HAP-1 (cell line): ENCODE measurements around the gene ANKRD36B.
"Not testable (repeated sequence)": the region's sequence is repeated elsewhere in the genome, so short reads cannot be mapped to it uniquely, and the experiment has no call there.

ENCODE experiments used
- DNase-seq, 2 experiments: peaks; one replicate each; pipeline ENCODE4 v3.0.0-alpha.2; 2016 to 2020; ENCODE audit warnings: low spot score in 2 of 2
- H3K27me3 ChIP-seq: fragments of 250-450 bp; sonication (Bioruptor Pico); 2 replicates; pipeline ENCODE4 v1.5.1; 2020; ENCODE audit warnings: low read depth, mild to moderate bottlenecking, moderate library complexity
- H3K36me3 ChIP-seq: fragments of 250-450 bp; sonication (Bioruptor Pico); replicated peaks from 2 replicates; pipeline ENCODE4 v1.5.1; 2020; ENCODE audit warnings: mild to moderate bottlenecking
- H3K4me1 ChIP-seq: fragments of 250-450 bp; sonication (Bioruptor Pico); 2 replicates; pipeline ENCODE4 v1.5.1; 2020; ENCODE audit warnings: mild to moderate bottlenecking
- H3K4me3 ChIP-seq: fragments of 250-450 bp; sonication (Bioruptor Pico); 2 replicates; pipeline ENCODE4 v1.5.1; 2020; ENCODE audit warnings: mild to moderate bottlenecking, moderate library complexity
- H3K9me3 ChIP-seq: fragments of 250-450 bp; sonication (Bioruptor Pico); 2 replicates; pipeline ENCODE4 v1.5.1; 2020; ENCODE audit warnings: mild to moderate bottlenecking, moderate library complexity
- in situ Hi-C: fragments of 300-500 bp; cut with MboI; formaldehyde crosslinking; loops from 3 replicates; pipeline ENCODE4 v1.14.3; 2020; ENCODE audit warnings: low sequenced_read_pairs, inconsistent platforms, mixed read lengths

Gene ANKRD36B

DNA sequence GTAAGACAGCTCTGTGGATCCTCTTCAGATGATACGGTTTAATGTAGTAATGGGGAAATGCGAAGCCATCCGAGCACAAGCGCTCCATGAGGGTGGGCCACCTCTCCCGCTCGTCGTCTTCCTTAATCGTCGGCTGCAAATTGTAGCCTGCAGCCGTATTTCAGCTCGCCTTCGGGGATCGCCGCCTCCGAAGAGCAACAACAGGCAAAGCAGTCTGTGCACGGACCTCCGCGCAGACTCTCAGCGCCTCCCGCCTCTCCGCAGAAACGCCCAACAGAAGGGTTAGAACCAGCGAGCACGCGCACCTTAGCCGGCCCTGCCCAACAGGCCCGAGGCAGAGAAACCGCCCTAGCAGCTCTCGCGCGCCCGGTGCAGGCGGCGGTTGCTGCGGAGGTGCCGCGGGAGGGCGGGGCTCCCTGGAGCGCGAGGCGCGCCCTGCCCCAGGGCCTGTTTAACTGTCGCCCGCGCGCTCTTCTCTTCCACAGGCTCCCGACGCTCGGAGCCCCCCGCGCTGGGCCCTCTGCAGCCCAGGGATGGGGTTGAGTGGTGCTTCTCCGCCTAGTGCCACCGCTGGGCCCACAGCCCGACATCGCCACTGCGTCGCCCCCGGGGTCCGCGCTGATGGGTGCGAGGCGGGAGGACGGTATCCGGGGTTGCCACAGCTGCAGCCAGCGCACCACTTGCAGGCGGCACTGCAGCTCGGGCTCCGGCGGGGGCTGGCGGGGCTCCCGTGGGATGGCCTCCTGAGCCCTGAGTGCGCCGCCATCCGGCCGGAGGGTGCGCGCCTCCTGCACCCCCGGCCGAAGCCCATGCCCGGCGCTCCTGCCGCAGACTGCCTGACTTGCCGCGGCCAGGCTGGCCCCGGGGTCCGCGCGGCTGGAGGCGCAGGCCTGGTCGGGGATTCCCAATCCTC is at the start of gene ANKRD36B:
TSS of gene ANKRD36B (minus strand) at position 280 of the 913 bp plus-strand sequence. CDS start at position 88, 192 bp downstream.
- H3K4me3 ChIP-seq, result peak within 1 kb of the TSS; percentile 47
- H3K9me3 ChIP-seq, H3K36me3 ChIP-seq, H3K4me1 ChIP-seq, H3K27me3 ChIP-seq: not testable (repeated sequence)
- in situ Hi-C loops, result loop anchor here (10.0 kb wide), 1 partner anchor 105 kb away; no protein-coding TSS in a partner anchor
- peak; percentile 66 to 87 for DNase-seq

DNA sequence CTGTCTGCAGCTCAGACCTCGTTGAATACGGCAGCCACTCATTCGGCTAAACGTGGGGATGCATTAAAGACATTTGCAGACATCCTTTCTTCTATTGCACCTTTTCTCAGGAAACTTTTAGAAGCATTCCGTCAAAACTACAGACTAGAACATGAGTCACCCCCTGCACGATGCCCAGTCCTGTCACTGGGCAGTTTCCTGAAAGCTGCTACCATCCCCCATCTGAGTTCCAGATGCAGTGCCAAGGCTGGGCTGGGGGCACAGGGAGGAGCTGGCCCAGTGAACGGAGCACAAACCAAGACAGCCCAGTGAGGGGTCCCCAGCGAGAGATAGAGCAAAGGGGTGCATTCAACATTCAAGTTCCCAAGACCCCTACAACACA is 36.4 kb upstream of the ANKRD36B start:
- H3K36me3 ChIP-seq, H3K9me3 ChIP-seq, H3K4me3 ChIP-seq, DNase-seq, H3K4me1 ChIP-seq, in situ Hi-C loops, H3K27me3 ChIP-seq: not testable (repeated sequence)

DNA sequence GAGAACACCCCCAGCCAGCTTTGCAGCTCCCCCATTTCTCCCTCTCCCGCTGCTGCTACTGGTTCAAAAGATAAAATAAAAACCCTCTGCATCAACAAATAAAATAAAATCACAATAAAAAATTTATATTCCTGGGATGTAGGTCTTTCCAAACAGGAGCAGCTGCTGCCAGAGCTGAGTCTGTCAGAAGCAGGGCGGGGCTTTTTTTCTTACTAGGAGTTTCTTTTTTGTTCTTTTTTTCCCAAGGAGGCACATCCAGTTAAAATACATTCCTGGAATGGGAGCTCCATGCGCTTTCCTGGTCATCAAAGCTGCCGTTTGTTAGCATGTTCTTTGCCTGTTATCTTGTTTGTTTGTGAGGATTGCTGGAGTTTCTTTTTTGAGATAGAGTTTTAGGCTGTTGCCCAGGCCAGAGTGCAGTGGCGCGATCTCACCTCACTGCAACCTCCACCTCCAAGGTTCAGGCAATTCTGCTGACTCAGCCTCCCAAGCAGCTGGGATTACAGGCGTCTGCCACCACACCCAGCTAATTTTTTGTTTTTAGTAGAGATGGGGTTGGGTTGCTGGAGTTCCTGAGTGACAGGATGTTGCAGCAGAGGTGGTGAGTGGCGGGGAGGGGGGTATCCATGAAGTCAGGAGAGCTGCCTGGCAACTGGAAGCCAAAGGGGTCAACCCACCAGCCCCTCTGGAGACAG is 35.8 kb upstream of the ANKRD36B start:
- H3K9me3 ChIP-seq, H3K36me3 ChIP-seq, H3K4me3 ChIP-seq, DNase-seq, H3K4me1 ChIP-seq, H3K27me3 ChIP-seq, in situ Hi-C loops: not testable (repeated sequence)

DNA sequence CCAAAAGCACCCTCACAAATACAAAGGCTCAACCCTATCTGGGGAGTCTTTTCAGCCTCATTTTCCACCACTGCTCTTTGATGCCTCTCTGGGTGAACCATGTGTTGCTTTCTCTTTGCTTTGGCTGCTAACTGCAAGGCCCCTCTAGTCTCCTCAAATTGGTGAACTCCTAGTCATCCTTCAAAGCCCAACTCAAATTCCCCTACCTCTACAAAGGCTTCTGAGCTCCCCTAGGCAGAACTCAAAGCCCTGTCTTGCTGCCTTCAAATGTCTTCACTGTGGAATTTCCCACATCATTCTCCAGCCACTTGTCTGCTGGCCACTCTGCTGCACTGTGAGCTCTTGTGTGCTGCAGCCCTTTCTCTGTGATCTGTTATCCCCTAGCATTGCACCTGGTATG is 33.3 kb upstream of the ANKRD36B start:
- in situ Hi-C loops, H3K9me3 ChIP-seq, H3K36me3 ChIP-seq, H3K4me1 ChIP-seq, H3K27me3 ChIP-seq, H3K4me3 ChIP-seq, DNase-seq: not testable (repeated sequence)

DNA sequence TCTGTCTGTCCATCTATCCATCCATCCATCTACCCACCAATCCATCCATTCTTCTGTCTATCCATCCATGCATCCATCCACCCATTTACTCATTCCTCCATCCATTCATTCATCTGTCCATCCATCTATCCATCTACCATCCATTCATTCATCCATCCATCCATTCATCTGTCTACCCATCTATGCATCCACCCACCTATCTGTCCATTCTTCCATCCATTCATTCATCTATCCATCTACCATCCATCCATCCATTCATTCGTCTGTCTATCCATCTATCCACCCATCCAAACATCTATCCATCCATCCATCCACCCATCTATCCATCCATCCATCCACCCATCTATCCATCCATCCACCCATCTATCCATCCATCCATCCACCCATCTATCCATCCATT is 30.8 kb upstream of the ANKRD36B start:
- H3K27me3 ChIP-seq, H3K9me3 ChIP-seq, in situ Hi-C loops, DNase-seq, H3K4me1 ChIP-seq, H3K4me3 ChIP-seq, H3K36me3 ChIP-seq: not testable (repeated sequence)

DNA sequence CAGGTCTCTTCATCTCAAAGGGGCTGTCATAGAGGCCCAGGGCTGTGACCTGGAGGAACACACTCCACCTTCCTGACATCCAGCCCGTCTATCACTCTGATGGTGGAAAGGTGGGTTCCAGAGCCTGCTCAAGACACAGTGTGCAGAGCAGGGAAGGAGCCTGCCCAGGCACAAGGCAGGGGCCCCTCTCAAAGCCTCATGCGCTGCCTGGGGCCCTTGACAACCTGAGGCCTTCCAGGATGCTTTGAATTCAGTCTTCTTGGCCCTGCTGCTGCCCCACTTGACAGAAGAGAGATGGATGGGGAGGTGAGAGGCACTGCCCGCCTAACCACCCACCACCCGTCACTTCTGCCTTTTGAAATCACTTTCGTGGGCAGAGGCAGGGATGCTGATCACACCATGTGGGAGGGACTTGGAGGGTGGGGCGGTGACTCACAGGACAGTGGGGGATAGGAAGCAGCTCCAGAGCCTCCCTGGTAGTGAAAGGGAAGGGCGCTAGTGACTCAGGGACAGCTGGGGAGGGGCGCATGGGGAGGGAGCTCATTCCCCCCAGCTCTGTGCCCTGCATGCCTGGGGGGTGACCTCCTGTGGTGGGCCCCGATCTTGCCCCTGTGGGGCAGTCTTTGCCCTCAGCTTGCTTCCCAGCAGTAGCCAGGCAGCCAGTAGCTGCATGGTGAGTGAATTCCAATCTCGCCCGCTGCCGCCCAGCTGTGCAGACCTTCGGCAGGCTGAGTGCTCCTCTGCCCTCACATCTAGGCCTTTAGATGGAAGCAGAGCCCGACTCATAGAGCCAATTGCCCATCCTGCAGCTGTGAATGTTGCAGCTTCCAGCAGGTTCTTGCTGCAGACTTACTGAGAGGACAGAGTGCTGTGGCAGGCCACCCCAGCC is 29.5 kb upstream of the ANKRD36B start:
- H3K27me3 ChIP-seq, in situ Hi-C loops, H3K4me1 ChIP-seq, DNase-seq, H3K4me3 ChIP-seq, H3K9me3 ChIP-seq, H3K36me3 ChIP-seq: not testable (repeated sequence)

DNA sequence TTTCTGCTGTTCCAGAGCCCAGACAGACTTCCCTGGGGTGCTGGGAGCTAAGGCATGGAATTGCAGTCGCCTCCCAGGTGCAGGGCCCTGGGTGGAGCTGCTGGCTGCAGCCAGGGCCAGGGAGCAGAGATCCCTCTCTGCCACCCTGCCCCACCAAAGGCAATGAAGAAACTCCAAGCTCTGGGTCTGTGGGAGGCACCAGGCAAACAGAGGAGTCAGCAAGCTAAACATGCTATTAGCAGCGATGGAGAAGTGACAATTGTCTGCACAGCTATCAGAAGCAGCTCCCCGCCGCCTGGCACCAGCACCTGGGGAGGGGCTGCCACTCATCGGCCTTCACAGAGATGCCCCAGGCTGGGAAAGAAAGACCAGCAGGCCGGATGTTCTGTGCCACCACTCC is 28.2 kb upstream of the ANKRD36B start:
- Histone ChIP-seq H3K4me3 (no peak overlapping the region), H3K4me1 (no peaks in the 10 kb centered on the region), H3K9me3 (no peaks in the 10 kb centered on the region), H3K27me3 (no peaks in the 10 kb centered on the region), H3K36me3 (no peaks in the 10 kb centered on the region)
- no peak for DNase-seq
- in situ Hi-C loops, result no loop called here

DNA sequence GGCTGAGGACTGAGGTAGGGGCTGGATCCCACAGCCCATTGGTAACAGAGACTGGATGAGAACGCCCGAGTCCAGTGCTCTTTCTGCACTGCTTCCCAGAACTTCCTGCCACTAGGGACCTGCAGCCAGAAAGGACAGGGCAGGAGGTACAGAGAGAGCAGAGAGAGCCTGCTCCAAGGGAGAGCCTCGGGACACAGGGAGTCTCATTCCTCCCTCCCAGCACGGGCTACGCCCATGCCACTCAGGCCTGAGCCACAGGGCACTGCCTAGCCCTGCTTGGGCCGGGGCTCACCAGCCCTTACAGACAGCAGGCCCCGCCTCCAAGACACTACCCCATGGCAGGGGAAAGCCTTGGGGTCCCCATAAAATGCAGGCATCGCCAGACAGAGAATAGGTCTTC is 26.1 kb upstream of the ANKRD36B start:
- H3K9me3 ChIP-seq, DNase-seq, H3K27me3 ChIP-seq, H3K4me1 ChIP-seq, H3K4me3 ChIP-seq, H3K36me3 ChIP-seq, in situ Hi-C loops: not testable (repeated sequence)

DNA sequence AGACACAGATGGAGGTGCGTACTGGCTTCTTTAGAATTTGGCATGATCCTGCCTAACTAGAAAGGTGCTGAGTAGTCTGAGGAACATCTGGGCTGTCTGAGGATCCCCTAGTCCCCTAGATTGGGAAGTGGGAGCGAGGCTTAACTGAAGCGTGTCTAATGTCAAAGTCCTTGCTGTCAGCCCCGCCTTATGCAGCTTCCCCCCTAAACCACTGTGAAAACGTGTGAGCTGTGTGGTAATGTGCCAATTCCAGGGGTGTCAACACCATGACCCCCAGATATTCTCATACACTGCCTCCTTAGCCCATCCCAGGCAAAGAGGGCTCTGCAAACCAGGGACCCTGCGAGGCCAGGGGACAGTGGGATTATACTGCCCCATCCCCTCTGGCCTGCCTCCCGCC is 22.2 kb upstream of the ANKRD36B start:
- in situ Hi-C loops, DNase-seq, H3K4me1 ChIP-seq, H3K9me3 ChIP-seq, H3K4me3 ChIP-seq, H3K27me3 ChIP-seq, H3K36me3 ChIP-seq: not testable (repeated sequence)

DNA sequence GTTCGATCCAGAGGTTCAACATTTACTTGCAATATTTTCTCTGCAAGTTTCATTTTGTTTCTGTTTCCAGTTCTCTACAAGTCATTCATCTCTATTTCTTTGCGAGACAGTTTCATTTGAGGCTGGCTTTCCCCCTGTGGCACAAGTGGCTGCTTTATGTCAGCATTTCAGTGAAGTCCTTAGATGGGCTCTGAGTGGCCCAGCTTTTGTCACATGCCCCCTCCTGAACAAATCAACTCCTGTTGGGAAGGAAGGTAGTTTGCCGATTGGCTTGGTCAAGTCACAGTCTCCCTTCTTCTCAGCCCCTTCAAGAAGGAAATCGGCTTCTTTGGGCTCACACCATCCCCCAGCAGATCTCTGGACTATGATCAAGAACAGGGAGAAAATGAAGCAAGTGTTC is 19.1 kb upstream of the ANKRD36B start:
- in situ Hi-C loops, H3K9me3 ChIP-seq, H3K36me3 ChIP-seq, H3K4me3 ChIP-seq, DNase-seq, H3K27me3 ChIP-seq, H3K4me1 ChIP-seq: not testable (repeated sequence)

DNA sequence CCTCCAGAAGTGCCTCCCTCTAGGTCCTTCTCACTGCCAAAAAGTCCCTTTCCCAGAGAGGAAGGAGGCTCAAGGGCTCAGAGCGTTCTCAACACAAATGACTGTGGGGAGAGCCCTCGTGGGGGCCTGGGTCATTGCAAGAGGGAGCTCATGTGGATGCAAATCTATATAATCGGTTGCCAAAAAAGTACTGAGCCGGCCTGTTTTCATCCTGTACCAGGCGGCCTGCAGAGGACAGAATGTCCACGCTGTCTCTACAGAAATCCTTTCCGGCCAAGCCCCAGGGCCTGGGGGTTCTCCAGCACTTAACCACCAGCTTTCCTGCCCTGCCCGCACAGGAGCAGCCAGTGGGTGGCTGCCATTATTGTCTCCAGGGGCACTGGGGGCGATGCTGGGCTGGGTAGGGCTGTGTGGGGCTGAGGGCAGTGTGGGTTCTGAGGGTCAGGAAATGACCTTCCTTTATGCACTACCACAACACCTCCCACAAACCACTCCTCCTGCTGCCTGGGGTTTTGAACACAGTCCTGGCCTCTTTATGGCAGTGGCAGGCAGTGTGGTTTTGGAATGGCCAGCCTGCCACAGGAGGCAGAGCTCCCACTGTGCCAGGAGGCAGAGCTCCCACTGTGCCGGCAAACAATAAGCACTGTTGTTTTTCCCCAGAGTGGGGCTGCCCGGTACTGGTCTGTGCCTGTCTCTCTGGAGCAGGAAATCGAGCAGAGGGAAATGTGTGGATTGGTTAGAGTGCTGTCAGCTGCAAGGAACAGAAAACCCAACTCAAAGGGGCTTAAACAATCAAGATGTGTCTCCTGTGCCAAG is 16.1 kb upstream of the ANKRD36B start:
- in situ Hi-C loops, H3K9me3 ChIP-seq, DNase-seq: not testable (repeated sequence)

DNA sequence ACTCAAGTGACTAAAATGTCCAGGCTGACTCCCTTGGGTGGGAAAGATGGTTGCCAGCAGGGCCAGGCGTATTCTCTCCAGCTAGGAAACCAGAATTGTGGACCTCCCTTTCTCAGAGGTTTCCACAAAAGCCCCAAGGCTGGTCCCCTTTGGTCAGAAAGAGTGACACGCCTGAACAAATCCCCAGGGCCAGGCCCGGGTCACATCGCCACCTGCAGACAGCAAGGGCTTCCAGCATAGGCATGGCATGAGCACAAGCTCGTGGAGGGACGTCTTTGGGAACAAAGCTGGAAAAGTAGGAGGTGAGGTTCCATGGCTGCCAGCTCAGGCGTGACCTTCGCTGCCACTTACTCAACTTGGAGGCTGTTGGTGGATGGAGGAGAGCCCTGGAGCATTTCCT is 15.4 kb upstream of the ANKRD36B start:
- in situ Hi-C loops, H3K9me3 ChIP-seq, DNase-seq, H3K4me3 ChIP-seq, H3K27me3 ChIP-seq, H3K36me3 ChIP-seq, H3K4me1 ChIP-seq: not testable (repeated sequence)

More for the DNA sequence above, 16.1 kb upstream of the ANKRD36B start:
- H3K27me3 ChIP-seq, H3K4me3 ChIP-seq, H3K4me1 ChIP-seq, H3K36me3 ChIP-seq: not testable (repeated sequence)

DNA sequence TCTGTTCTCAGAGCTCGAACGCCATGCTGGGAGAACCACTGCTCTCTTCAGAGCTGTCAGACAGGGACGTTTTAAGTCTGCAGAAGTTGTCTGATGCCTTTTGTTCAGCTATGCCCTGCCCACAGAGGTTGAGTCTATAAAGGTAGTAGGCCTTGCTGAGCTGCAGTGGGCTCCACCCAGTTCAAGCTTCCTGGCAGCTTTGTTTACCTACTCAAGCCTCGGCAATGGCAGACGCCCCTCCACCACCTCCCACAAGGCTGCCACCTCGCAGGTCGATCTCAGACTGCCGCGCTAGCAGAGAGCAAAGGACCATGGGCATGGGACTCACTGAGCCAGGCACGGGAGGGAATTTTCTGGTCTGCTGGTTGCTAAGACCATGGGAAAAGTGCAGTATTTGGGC is 11.9 kb upstream of the ANKRD36B start:
- H3K36me3 ChIP-seq, in situ Hi-C loops, H3K9me3 ChIP-seq: not testable (repeated sequence)

More for the DNA sequence above, 11.9 kb upstream of the ANKRD36B start:
- H3K27me3 ChIP-seq, H3K4me1 ChIP-seq, H3K4me3 ChIP-seq, DNase-seq: not testable (repeated sequence)
